HEK293T (cell line): ENCODE results near the gene CRLF2.

Source experiments
- BHLHE40 ChIP-seq: fragments of 450-650 bp; IDR thresholded peaks from 2 replicates; pipeline ENCODE4 v1.6.1; 2016; ENCODE audit warnings: mild to moderate bottlenecking, moderate library complexity, borderline replicate concordance
- CTBP1 ChIP-seq: fragments of 450-650 bp; IDR thresholded peaks from 2 replicates; pipeline ENCODE4 v1.6.1; 2016; ENCODE audit warnings: borderline replicate concordance
- FOXA1 ChIP-seq: fragments of 450-650 bp; IDR thresholded peaks from 2 replicates; pipeline ENCODE4 v1.6.1; 2016; ENCODE audit warnings: mild to moderate bottlenecking
- NFRKB ChIP-seq: fragments of 450-650 bp; IDR thresholded peaks from 2 replicates; pipeline ENCODE4 v1.6.1; 2016; ENCODE audit warnings: mild to moderate bottlenecking, moderate library complexity
- SUZ12 ChIP-seq: fragments of 450-650 bp; IDR thresholded peaks from 2 replicates; pipeline ENCODE4 v1.6.1; 2016; ENCODE audit warnings: mild to moderate bottlenecking
- ZNF384 ChIP-seq: fragments of 450-650 bp; IDR thresholded peaks from 2 replicates; pipeline ENCODE4 v1.6.1; 2016

DNA sequence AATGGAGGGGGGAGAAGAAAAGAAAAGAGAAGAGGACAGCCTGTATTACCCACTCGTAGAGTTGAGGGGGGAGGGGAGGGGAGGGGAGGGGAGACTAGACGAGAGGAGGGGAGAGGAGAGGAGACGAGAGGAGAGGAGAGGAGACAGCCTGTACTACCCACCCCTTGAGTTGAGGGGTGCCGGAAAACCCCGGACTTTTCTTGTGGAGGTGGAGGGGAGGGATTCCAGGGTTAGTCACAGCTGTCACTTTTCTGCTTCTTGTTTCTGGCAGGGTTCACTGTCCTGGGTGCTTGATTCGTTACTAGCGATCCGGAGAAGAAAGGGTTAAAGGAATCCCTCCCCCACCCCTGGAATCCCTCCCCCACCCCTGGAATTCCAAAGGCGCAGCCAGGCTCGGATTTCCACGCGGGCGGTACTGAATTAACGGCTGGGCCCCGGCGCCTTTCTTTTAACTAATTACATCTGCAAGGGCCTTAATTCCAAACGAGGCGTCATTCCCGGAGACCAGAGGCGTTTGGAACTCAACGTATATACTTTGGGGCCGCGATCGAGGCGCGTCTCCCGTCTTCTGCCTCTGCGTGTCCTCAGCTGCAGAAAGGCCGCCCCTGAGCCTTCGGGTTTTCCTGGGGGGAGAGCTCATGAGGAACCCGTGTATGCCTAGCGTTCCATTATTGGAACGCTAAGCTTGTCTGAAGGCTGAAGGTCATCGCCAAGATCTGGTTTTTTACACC, 36.0 kb upstream of the CRLF2 start:
- TF ChIP-seq BHLHE40: no peak
- no peak for TF ChIP-seq FOXA1
- TF ChIP-seq ZNF384: no peak
- TF ChIP-seq SUZ12: no peak
- TF ChIP-seq NFRKB: no peak
- no peak for TF ChIP-seq CTBP1
